Psoas muscle (tissue), 8 donors: ENCODE data around the gene EVC. TPM values are rescaled to one million over a fixed set of nuclear protein-coding genes. Genes with fewer than 3 reads are reported as not detected.

Source experiments
- ATAC-seq, 4 donors: fragments of 200-7000 bp; cut with Tn5 transposase; one replicate each; pipeline ENCODE4 v1.9.1; 2020; ENCODE audit warnings: moderate library complexity in 3 of 4, mild to moderate bottlenecking in 2 of 4
- DNase-seq, 2 donors: peaks; one replicate each; pipeline ENCODE4 v3.0.0-alpha.2; 2020
- H3K27ac ChIP-seq: fragments of 200-600 bp; one replicate; pipeline ENCODE4 v1.8.0; 2022
- H3K27me3 ChIP-seq, 3 donors: fragments of 200-600 bp in 1 of 3; one replicate each; pipeline versions ENCODE4 v1.6.1 to v1.8.0; 2013 to 2022; ENCODE audit warnings: low read length in 2 of 3, mild to moderate bottlenecking in 2 of 3, moderate library complexity in 1 of 3; ENCODE audit not compliant: insufficient read depth in 3 of 3
- H3K36me3 ChIP-seq, 2 donors: fragments of 200-600 bp in 1 of 2; one replicate each; pipeline versions ENCODE4 v1.6.1 to v1.8.0; 2013 to 2022; ENCODE audit warnings: low read depth in 1 of 2, mild to moderate bottlenecking in 1 of 2, moderate library complexity in 1 of 2; ENCODE audit not compliant: insufficient read depth in 1 of 2
- H3K4me1 ChIP-seq: fragments of 200-600 bp; one replicate; pipeline ENCODE4 v1.8.0; 2022
- H3K4me3 ChIP-seq: fragments of 200-600 bp; one replicate; pipeline ENCODE4 v1.8.0; 2022; ENCODE audit warnings: mild to moderate bottlenecking
- H3K9me3 ChIP-seq: fragments of 200-600 bp; one replicate; pipeline ENCODE4 v1.8.0; 2022
- CTCF ChIP-seq: fragments of 200-600 bp; IDR thresholded peaks from one replicate; pipeline ENCODE4 v1.8.0; 2022; ENCODE audit warnings: antibody characterized with exemption
- WGBS, 3 donors: extraction: QIAGEN DNeasy Blood & Tissue Kit; methylation state at CpG; one replicate each; pipeline versions ENCODE4 v1.1.6 to v1.1.7; 2013; 5-methylcytosine and 5-hydroxymethylcytosine counted together
- intact Hi-C, 2 donors: fragments of 100-400 bp; cut with DNase I; formaldehyde crosslinking; loops; one replicate each; pipeline versions ENCODE4 v1.11.0 to v1.14.2; 2022
- polyA plus RNA-seq, 3 donors: library from polyadenylated mRNA; stranded (reverse); fragments of 200-250 nt; gene quantifications; one replicate each; pipeline ENCODE4 v1.2.3, GENCODE V29; 2013
- total RNA-seq, 4 donors: library from RNA; stranded (reverse); fragmentation: NEBNext Ultra II Directional in 2 of 4; extraction: Animal tissue kit (Norgen Biotek cat#: 25700) in 2 of 4; gene quantifications; one replicate each; pipeline versions ENCODE4 v1.2.1 to v1.2.4, GENCODE V29; 2021 to 2023
- donor health status: healthy with polysubstance abuse.
- donor health status: DM: no; HTN: no; CAD: no; lungs with moderate emphysema.
- donor health status: Bipolar disorder and iron deficiency.
- donor health status: healthy.
- donor health status: DM: yes; HTN: yes; CAD: no.
- donor health status: DM: no; HTN: no; CAD: no.
- donor health status: DM: no; HTN: no; CAD: no.
- donor health status: DM: yes; HTN: yes; CAD: no.

The EVC gene
- total and polyA plus RNA-seq, 7 donors: 0.56 to 3.8 (median 1.5) TPM

DNA sequence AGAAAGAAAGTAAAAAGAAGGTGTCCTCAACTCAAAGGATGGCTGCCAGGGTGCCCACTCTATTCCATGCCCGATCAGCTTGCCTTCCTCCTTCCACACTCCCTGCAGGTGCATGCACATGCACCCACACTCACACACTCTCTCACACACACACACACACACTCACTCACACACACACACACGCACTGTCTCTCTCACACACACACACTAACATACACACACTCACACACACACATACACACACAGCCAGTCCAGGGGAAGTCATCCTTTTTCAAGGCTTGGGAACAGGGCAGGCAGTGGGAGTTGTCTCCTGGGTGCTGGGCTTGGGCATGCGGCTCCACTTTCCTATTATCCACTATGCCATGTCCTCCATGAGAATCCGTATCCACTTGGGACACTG is 131.5 kb downstream of the EVC start:
- Histone ChIP-seq H3K27me3 (peaks cover 0 to 4% (median 3%) of the 10 kb centered on the region in 3 donors), H3K36me3 (no peaks in the 10 kb centered on the region), H3K9me3 (no peaks in the 10 kb centered on the region), H3K4me3 (no peak overlapping the region), H3K27ac (no peak overlapping the region), H3K4me1 (no peaks in the 10 kb centered on the region)
- WGBS, 3 donors: 87 to 95% (median 90%) methylated on average over 4 of the region's 4 CpGs
- intact Hi-C loops: no loop called here
- TF ChIP-seq CTCF: no peak
- ATAC-seq (no peak), DNase-seq (no peak)

GRCh38 chr4:5843573-5844530 is 132.9 kb downstream of the EVC start:
- H3K4me3 ChIP-seq: no peak overlapping the region
- H3K27ac ChIP-seq: no peak overlapping the region
- WGBS, 3 donors: 51 to 63% (median 56%) methylated on average over 18 of the region's 18 CpGs
- no peak for ATAC-seq
- DNase-seq: no peak
- H3K27me3 ChIP-seq: peaks cover 0 to 3% (median 1%) of the 10 kb centered on the region in 3 donors
- no peaks in the 10 kb centered on the region for H3K36me3 ChIP-seq
- H3K4me1 ChIP-seq: no peaks in the 10 kb centered on the region
- H3K9me3 ChIP-seq: no peaks in the 10 kb centered on the region
- intact Hi-C loops: no loop called here
- no peak for TF ChIP-seq CTCF

DNA sequence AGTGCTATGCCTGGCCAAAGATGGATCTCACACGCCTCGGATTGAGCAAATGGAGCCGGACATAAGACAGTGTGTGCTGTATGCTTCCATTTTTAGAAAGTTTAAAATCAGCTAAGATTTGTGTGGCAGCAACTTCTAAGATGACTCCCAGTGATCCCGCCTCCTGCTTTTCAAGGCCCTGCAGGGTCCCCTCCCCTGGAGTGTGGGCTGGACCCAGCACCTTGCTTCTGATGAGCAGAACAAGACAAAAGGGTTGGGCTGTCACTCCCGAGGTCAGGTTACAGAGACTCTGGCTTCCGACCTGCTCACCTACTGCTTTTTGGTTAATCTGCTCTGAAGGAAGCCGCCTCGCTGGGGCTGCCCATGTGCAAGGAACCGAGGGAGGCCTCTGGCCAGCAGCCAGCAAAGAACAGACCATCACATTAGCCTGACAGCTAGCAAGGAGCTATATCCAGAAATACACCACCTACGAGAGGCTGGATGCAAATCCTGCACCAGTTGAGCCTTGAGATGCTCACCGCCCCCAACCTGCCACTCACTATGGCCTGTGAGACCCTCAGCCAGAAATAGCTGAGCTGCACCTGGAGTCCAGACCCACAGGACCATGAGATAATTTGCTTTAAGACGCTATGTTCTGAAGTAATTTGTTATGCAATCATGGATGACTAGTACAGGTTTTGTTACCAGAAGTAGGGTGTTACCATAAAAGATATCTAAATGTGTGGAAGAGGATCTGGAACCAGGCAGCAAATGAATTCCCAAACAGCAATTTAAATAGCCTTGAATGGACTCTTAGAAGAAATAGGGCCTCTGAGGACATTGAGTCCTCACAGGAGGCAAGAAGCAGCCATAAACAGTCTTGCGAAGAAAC is 134.3 kb downstream of the EVC start:
- TF ChIP-seq CTCF: no peak
- no peak for ATAC-seq
- H3K36me3 ChIP-seq: no peaks in the 10 kb centered on the region
- H3K9me3 ChIP-seq: no peaks in the 10 kb centered on the region
- peaks cover 0 to 4% (median 3%) of the 10 kb centered on the region in 3 donors for H3K27me3 ChIP-seq
- intact Hi-C loops: no loop called here
- no peak overlapping the region for H3K27ac ChIP-seq
- H3K4me1 ChIP-seq: no peaks in the 10 kb centered on the region
- DNase-seq: no peak
- 60 to 70% (median 69%) methylated on average over 13 of the region's 13 CpGs for WGBS, 3 donors
- no peak overlapping the region for H3K4me3 ChIP-seq

DNA sequence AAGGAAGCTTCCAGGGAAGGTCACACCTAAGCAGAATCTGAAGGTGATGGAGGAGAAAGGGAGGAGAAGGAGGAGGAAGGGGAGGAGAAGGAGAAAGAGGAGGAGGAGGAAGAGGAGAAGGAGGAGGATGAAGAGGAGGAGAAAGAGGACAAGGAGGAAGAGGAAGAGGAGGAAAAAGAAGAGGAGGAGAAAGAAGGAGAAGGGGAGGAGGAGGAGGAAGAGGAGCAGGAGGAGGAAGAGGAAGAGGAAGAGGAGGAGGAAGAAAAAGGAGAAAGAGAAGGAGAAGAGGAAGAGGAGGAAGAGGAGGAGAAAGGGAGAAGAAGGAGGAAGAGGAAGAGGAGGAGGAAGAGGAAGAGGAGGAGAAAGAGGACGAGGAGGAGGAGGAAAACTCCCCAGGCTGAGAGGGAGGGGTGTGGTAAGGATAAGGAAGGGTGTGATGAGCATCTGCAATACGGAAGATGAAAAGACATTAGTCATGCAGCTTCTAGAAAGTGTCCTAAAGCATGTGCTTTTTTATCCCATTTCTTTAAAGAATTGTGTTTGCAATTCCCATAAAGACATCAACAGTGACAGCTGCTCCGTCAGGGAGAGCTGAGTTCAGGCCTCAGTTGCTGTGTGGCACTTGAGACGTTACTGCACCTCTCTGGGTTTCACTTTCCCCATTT is 140.8 kb downstream of the EVC start:
- TF ChIP-seq CTCF: no peak
- 57 to 68% (median 58%) methylated on average over 4 of the region's 4 CpGs for WGBS, 3 donors
- no peaks in the 10 kb centered on the region for H3K4me1 ChIP-seq
- no peak overlapping the region for H3K4me3 ChIP-seq
- ATAC-seq: no peak
- H3K27ac ChIP-seq: no peak overlapping the region
- peaks cover 0 to 5% (median 4%) of the 10 kb centered on the region in 3 donors for H3K27me3 ChIP-seq
- DNase-seq: no peak
- no peaks in the 10 kb centered on the region for H3K36me3 ChIP-seq
- intact Hi-C loops: no loop called here
- no peaks in the 10 kb centered on the region for H3K9me3 ChIP-seq
